SK-N-SH (cell line): ENCODE measurements around the gene ATF2. TPM values are rescaled to one million over a fixed set of nuclear protein-coding genes. Genes with fewer than 3 reads are reported as not detected.

Experiments used
- CTCF ChIA-PET: fragments of 300-600, 350-600 bp; formaldehyde crosslinking; extraction: SDS; loops from one replicate; lab custom pipeline; 2021; lab: Yijun Ruan, JAX
- POLR2A ChIA-PET: fragments of 350-600 bp; sonication (Branson Sonifier 250); formaldehyde crosslinking; extraction: SDS; loops from one replicate; lab custom pipeline; 2020; ENCODE audit warnings: antibody characterized with exemption, inconsistent platforms; lab: Yijun Ruan, JAX
- DNase-seq: peaks from one replicate; pipeline ENCODE4 v3.0.0; 2012
- H2AFZ ChIP-seq: fragments of 200-600 bp; sonication (generic); 2 replicates; pipeline ENCODE4 v1.8.1; 2016; ENCODE audit warnings: antibody characterized with exemption, mild to moderate bottlenecking, low read depth
- H3F3A ChIP-seq: fragments of 200-600 bp; sonication (generic); replicated peaks from 2 replicates; pipeline ENCODE3; 2016; ENCODE audit warnings: antibody characterized with exemption, mild to moderate bottlenecking; ENCODE audit not compliant: insufficient read depth
- H3K27ac ChIP-seq, 2 experiments: fragments of 200-500 bp in 1 of 2; fragments of 200-600 bp in 1 of 2; sonication (Bioruptor generic) in 1 of 2; sonication (generic), shearing (Covaris generic) in 1 of 2; 2 replicates each; pipeline versions ENCODE4 v1.5.1 to v1.6.1; 2014 to 2016; ENCODE audit warnings: low read depth in 2 of 2, inconsistent platforms in 1 of 2, low read length in 1 of 2, mild to moderate bottlenecking in 1 of 2, mixed read lengths in 1 of 2
- H3K27me3 ChIP-seq: fragments of 200-600 bp; sonication (generic), shearing (Covaris generic); 2 replicates; pipeline ENCODE4 v1.6.1; 2016; ENCODE audit warnings: mixed run types; ENCODE audit not compliant: insufficient read depth
- H3K36me3 ChIP-seq, 2 experiments: fragments of 200-500 bp in 1 of 2; fragments of 200-600 bp in 1 of 2; sonication (Bioruptor generic) in 1 of 2; sonication (generic) in 1 of 2; replicated peaks in 1 of 2; 2 replicates each; pipeline versions ENCODE3 to v1.5.1; 2014 to 2016; ENCODE audit warnings: low read length in 1 of 2, mild to moderate bottlenecking in 1 of 2; ENCODE audit not compliant: insufficient read depth in 2 of 2, control insufficient read depth in 1 of 2
- H3K4me1 ChIP-seq, 2 experiments: fragments of 200-500 bp in 1 of 2; fragments of 200-600 bp in 1 of 2; sonication (Bioruptor generic) in 1 of 2; sonication (generic), shearing (Covaris generic) in 1 of 2; 2 replicates each; pipeline versions ENCODE4 v1.5.1 to v1.6.1; 2014 to 2016; ENCODE audit warnings: low read depth in 1 of 2, low read length in 1 of 2, mixed run types in 1 of 2; ENCODE audit not compliant: insufficient read depth in 2 of 2, control insufficient read depth in 1 of 2
- H3K4me2 ChIP-seq: fragments of 200-600 bp; sonication (generic), shearing (Covaris generic); 2 replicates; pipeline ENCODE4 v1.6.1; 2017; ENCODE audit warnings: mixed run types
- H3K4me3 ChIP-seq, 2 experiments: fragments of 200-500 bp in 1 of 2; fragments of 200-600 bp in 1 of 2; sonication (Bioruptor generic) in 1 of 2; sonication (generic), shearing (Covaris generic) in 1 of 2; 2 replicates each; pipeline versions ENCODE4 v1.5.1 to v1.8.1; 2014 to 2016; ENCODE audit warnings: low read depth in 2 of 2, inconsistent platforms in 1 of 2, low read length in 1 of 2, mild to moderate bottlenecking in 1 of 2, mixed read lengths in 1 of 2, moderate library complexity in 1 of 2
- H3K79me2 ChIP-seq: fragments of 200-600 bp; sonication (generic); 2 replicates; pipeline ENCODE4 v1.8.1; 2017; ENCODE audit warnings: mild to moderate bottlenecking; ENCODE audit not compliant: insufficient read depth
- H3K9ac ChIP-seq: fragments of 200-600 bp; sonication (generic); 2 replicates; pipeline ENCODE4 v1.6.1; 2017; ENCODE audit warnings: mixed run types
- H3K9me2 ChIP-seq: fragments of 200-600 bp; sonication (generic); 2 replicates; pipeline ENCODE4 v1.6.1; 2017; ENCODE audit warnings: mixed run types
- H3K9me3 ChIP-seq: fragments of 200-600 bp; sonication (generic); 2 replicates; pipeline ENCODE4 v1.6.1; 2017; ENCODE audit warnings: mixed run types, mild to moderate bottlenecking, moderate library complexity
- H4K20me1 ChIP-seq: fragments of 200-600 bp; sonication (generic); 2 replicates; pipeline ENCODE4 v1.6.1; 2017; ENCODE audit warnings: mild to moderate bottlenecking, mixed run types; ENCODE audit not compliant: insufficient read depth
- EZH2phosphoT487 ChIP-seq: fragments of 200-600 bp; sonication (generic); IDR thresholded peaks from 2 replicates; pipeline ENCODE4 v1.6.1; 2017; ENCODE audit warnings: low read depth, mixed run types, mild to moderate bottlenecking, antibody characterized with exemption, moderate library complexity, borderline replicate concordance
- FOXJ3 ChIP-seq: sonication (generic); formaldehyde crosslinking; IDR thresholded peaks from 2 replicates; pipeline ENCODE4 v1.5.1; 2020; ENCODE audit warnings: mild to moderate bottlenecking, missing genetic modification reagents
- MXI1 ChIP-seq: IDR thresholded peaks from 2 replicates; pipeline ENCODE4 v1.6.1; 2012; ENCODE audit warnings: mild to moderate bottlenecking, low read depth, low read length, improper control_type of control experiment
- NFIC ChIP-seq: IDR thresholded peaks from 2 replicates; pipeline ENCODE4 v1.4.0; 2012; ENCODE audit warnings: borderline replicate concordance
- POLR2AphosphoS5 ChIP-seq: IDR thresholded peaks from 2 replicates; pipeline ENCODE4 v1.6.1; 2012; ENCODE audit warnings: low read depth, low read length
- RFX5 ChIP-seq: IDR thresholded peaks from 2 replicates; pipeline ENCODE4 v1.6.1; 2012; ENCODE audit warnings: mild to moderate bottlenecking, improper control_type of control experiment, low read length
- YY1 ChIP-seq: IDR thresholded peaks from 2 replicates; pipeline ENCODE4 v1.4.0; 2012; ENCODE audit warnings: low read depth, mild to moderate bottlenecking
- WGBS: methylation state at CpG from one replicate; pipeline ENCODE4 v1.1.6; 2017; ENCODE audit warnings: low lambda C conversion rate; 5-methylcytosine and 5-hydroxymethylcytosine counted together
- polyA plus RNA-seq, 3 experiments: library from polyadenylated mRNA; depleted of rRNA; stranded (reverse); fragments of >200 nt; gene quantifications; 2 replicates each; pipeline ENCODE4 v1.2.3, GENCODE V29; 2012
- TF ChIP-seq, protein P1 (sequence below): fragments of 150-350 bp; IDR thresholded peaks from 2 replicates; pipeline ENCODE4 v1.6.1; 2016; ENCODE audit warnings: mild to moderate bottlenecking, low read depth, low read length

ATF2 gene
- polyA plus RNA-seq, 1 of the 3 experiments (the other 2 are of a cell fraction) = 19.0 TPM

DNA sequence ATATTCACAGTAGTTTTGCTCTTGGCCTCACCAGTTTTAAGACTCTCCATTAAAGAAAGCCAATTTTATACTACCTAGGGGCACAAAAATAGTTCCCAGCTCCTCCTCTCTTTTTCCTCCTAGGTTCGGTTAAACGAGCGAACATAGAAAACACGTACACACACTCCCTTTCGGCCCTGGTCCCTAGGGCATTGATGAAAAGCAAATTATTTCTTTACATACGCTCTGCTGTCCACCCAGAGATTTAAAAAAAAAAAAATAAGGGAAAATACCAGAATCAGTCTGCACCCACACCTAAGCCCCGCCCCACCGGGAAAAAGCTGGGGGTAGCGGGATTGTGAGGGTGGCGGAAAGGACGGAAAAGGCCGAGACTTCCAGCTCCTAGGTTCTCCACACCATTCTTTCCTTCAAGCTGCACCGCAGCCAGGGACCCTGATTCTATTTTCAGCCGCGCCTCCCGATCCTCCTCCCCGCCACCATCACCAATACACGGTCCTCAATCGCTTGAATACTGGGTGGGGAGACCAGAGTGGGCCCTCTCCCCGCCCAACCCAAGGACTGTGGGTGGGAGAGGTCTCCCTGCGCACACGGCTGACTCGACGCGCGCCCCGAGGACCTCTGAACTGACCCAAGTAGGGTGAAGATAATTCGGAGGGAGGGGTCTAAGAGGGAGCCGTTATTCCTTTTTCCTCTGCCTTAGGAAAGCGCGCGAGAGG, 769 bp downstream of the ATF2 start:
- peak overlapping the region; percentile 77 for H3K4me2 ChIP-seq
- peak overlapping the region; percentile 96 to 98 for H3K4me3 ChIP-seq
- ChIA-PET POLR2A (interaction anchor here (0.6 to 1.0 kb wide), 3 partner anchors 11 to 490 kb away, joined by 3 to 4 read pairs (median 4); no protein-coding TSS in a partner anchor), CTCF (interaction anchor here (0.6 to 1.2 kb wide), 2 partner anchors 17 to 51 kb away, joined by 3 to 5 read pairs; no protein-coding TSS in a partner anchor)
- no peaks in the 10 kb centered on the region for H3K9me3 ChIP-seq
- peak; percentile 66 for DNase-seq
- peak overlapping the region; percentile 94 to 98 for H3K27ac ChIP-seq
- TF ChIP-seq FOXJ3 (no peak), MXI1 (0 out of 2 replicates have a peak, but pooled peaks have one; percentile 14), POLR2AphosphoS5 (0 out of 2 replicates have a peak, but pooled peaks have one; percentile 25)
- H3K9ac ChIP-seq = peak overlapping the region; percentile 98
- peaks cover 3 to 7% of the 10 kb centered on the region in 2 experiments for H3K36me3 ChIP-seq
- H3K27me3 ChIP-seq = no peaks in the 10 kb centered on the region
- peak overlapping the region; percentile 87 for H2AFZ ChIP-seq
- peaks cover 15% of the 10 kb centered on the region for H3F3A ChIP-seq
- WGBS = under 1% methylated on average over 32 of the region's 32 CpGs
- H3K79me2 ChIP-seq = peaks cover 68% of the 10 kb centered on the region
- H4K20me1 ChIP-seq = peaks cover 30% of the 10 kb centered on the region
- H3K4me1 ChIP-seq = no peaks in the 10 kb centered on the region; a peak in 3 of 4 replicates
- H3K9me2 ChIP-seq = no peaks in the 10 kb centered on the region

DNA sequence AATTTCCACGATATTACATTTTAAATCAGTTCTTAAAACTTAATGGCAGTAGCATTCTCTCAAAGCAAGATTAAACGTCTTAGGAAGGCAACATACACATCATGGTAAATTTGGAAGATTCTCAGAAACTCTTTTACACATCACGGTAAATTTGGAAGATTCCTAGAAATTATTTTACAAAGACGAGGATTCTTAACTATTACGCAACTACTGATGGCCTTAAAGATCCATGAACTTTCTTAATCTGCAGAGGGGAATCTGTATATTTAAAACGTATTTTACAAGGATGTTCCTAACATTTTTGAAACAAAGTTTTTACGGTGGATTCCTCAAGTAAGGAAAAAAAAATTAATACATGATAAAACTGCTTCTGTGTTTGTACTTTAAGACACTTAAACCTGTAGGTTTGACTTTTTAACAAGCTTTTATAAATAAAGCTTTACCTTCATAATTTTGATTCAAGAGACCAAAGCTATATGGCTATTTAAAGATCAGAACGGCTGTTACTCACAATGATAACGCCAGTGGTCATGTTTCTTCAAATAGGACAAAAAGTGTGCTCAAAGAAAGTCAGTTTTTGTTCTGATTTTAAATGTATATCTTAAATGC, 1.7 kb downstream of the ATF2 start:
- no peaks in the 10 kb centered on the region for H3K27me3 ChIP-seq
- 44% methylated on average over 9 of the region's 9 CpGs for WGBS
- peak overlapping the region; percentile 98 for H3K9ac ChIP-seq
- H4K20me1 ChIP-seq = peaks cover 39% of the 10 kb centered on the region
- H3K4me3 ChIP-seq = peak overlapping the region; percentile 96 to 98; a peak in 3 of 4 replicates
- no peak overlapping the region for H2AFZ ChIP-seq
- H3K4me1 ChIP-seq = no peaks in the 10 kb centered on the region; a peak in 3 of 4 replicates
- TF ChIP-seq RFX5 (no peak), POLR2AphosphoS5 (no peak), NFIC (no peak), EZH2phosphoT487 (no peak), YY1 (no peak)
- TF ChIP-seq, protein P1, sequence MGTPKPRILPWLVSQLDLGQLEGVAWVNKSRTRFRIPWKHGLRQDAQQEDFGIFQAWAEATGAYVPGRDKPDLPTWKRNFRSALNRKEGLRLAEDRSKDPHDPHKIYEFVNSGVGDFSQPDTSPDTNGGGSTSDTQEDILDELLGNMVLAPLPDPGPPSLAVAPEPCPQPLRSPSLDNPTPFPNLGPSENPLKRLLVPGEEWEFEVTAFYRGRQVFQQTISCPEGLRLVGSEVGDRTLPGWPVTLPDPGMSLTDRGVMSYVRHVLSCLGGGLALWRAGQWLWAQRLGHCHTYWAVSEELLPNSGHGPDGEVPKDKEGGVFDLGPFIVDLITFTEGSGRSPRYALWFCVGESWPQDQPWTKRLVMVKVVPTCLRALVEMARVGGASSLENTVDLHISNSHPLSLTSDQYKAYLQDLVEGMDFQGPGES = no peak
- H3K4me2 ChIP-seq = peak overlapping the region; percentile 77
- no peak for DNase-seq
- no peaks in the 10 kb centered on the region for H3K9me2 ChIP-seq
- H3K27ac ChIP-seq = peak overlapping the region in 1 of 2 experiments; percentile 94; a peak in 2 of 4 replicates
- H3K9me3 ChIP-seq = no peaks in the 10 kb centered on the region
- H3K36me3 ChIP-seq = peaks cover 0 to 11% of the 10 kb centered on the region in 2 experiments
- POLR2A ChIA-PET = no interaction called here
- peaks cover 15% of the 10 kb centered on the region for H3F3A ChIP-seq
- peaks cover 77% of the 10 kb centered on the region for H3K79me2 ChIP-seq
- CTCF ChIA-PET = interaction anchor here (0.6 to 1.2 kb wide), 5 partner anchors 11 to 931 kb away, joined by 3 to 5 read pairs (median 3); no protein-coding TSS in a partner anchor
